Tibial nerve (tissue), 4 donors: ENCODE measurements around the gene KRT6C. TPM values are rescaled to one million over a fixed set of nuclear protein-coding genes. Genes with fewer than 3 reads are reported as not detected.
"Not testable (repeated sequence)": the region's sequence is repeated elsewhere in the genome, so short reads cannot be mapped to it uniquely, and the experiment has no call there.

Experiments used
- DNase-seq, 2 donors: peaks; one replicate each; pipeline ENCODE4 v3.0.0-alpha.2; 2019; ENCODE audit warnings: low spot score in 2 of 2
- H3K27ac ChIP-seq, 4 donors: fragments of 200-600 bp; sonication (generic) in 3 of 4; one replicate each; pipeline ENCODE4 v1.5.1; 2017 to 2019; ENCODE audit warnings: mild to moderate bottlenecking in 1 of 4
- H3K27me3 ChIP-seq, 2 donors: fragments of 200-600 bp; sonication (generic) in 1 of 2; one replicate each; pipeline versions ENCODE4 v1.5.1 to v1.6.0; 2017 to 2019
- H3K36me3 ChIP-seq, 3 donors: fragments of 200-600 bp; sonication (generic); one replicate each; pipeline ENCODE4 v1.5.1; 2018 to 2019
- H3K4me1 ChIP-seq, 4 donors: fragments of 200-600 bp; sonication (generic) in 3 of 4; one replicate each; pipeline ENCODE4 v1.5.1; 2017 to 2019
- H3K4me3 ChIP-seq, 4 donors: fragments of 200-600 bp; sonication (generic) in 3 of 4; one replicate each; pipeline ENCODE4 v1.5.1; 2017 to 2019; ENCODE audit warnings: mild to moderate bottlenecking in 1 of 4, moderate library complexity in 1 of 4
- H3K9me3 ChIP-seq, 4 donors: fragments of 200-600 bp; sonication (generic) in 3 of 4; one replicate each; pipeline ENCODE4 v1.5.1; 2017 to 2019
- EP300 ChIP-seq, 2 donors: sonication (generic); formaldehyde crosslinking; IDR thresholded peaks; one replicate each; pipeline ENCODE4 v1.6.1; 2017; ENCODE audit warnings: antibody characterized with exemption in 2 of 2, mild to moderate bottlenecking in 1 of 2
- POLR2A ChIP-seq, 2 donors: fragments of 450-650 bp; IDR thresholded peaks; one replicate each; pipeline ENCODE4 v1.6.1; 2017; ENCODE audit warnings: antibody characterized with exemption in 2 of 2, mild to moderate bottlenecking in 2 of 2, moderate library complexity in 2 of 2
- WGBS, 2 donors: methylation state at CpG; one replicate each; pipeline ENCODE4 v1.1.5; 2018; 5-methylcytosine and 5-hydroxymethylcytosine counted together
- total RNA-seq, 4 donors: library from RNA; depleted of rRNA; stranded (reverse); fragments of >200 nt; gene quantifications; one replicate each; pipeline ENCODE4 v1.1.0, GENCODE V29; 2016
- TF ChIP-seq, protein P1 (sequence below), 5 experiments: fragments of 200-600 bp in 3 of 5; fragments of 450-650 bp in 2 of 5; sonication (generic) in 3 of 5; IDR thresholded peaks; one replicate each; pipeline ENCODE4 v1.5.1; 2016 to 2019; ENCODE audit warnings: antibody characterized with exemption in 5 of 5, mild to moderate bottlenecking in 3 of 5, moderate library complexity in 2 of 5

Gene KRT6C
- total RNA-seq, 4 donors from 2014 or later: not detected

DNA sequence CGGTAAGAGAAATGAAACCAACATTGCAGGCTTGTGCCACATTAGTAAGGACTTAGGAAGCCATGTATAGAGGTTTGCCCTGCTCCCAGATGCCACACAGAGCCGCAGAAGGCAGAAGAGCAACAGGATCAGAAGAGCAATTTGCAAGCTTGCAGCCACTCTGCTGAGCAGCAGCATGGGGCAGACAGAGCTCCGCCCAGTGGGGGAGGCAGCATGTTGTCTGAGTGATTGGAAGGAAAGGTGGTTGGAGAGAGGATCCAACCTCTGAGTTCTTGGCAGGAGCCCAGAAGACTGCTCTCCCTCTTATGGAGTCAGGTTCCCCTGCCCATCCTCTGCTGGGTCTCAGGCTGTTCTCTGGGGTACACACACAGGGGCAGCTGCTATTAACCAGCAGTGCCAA, 21.8 kb upstream of the KRT6C start:
- TF ChIP-seq EP300 (IDR thresholded peaks at IDR 0.05) (no peak), POLR2A (IDR thresholded peaks at IDR 0.05) (no peak)
- TF ChIP-seq, protein P1, sequence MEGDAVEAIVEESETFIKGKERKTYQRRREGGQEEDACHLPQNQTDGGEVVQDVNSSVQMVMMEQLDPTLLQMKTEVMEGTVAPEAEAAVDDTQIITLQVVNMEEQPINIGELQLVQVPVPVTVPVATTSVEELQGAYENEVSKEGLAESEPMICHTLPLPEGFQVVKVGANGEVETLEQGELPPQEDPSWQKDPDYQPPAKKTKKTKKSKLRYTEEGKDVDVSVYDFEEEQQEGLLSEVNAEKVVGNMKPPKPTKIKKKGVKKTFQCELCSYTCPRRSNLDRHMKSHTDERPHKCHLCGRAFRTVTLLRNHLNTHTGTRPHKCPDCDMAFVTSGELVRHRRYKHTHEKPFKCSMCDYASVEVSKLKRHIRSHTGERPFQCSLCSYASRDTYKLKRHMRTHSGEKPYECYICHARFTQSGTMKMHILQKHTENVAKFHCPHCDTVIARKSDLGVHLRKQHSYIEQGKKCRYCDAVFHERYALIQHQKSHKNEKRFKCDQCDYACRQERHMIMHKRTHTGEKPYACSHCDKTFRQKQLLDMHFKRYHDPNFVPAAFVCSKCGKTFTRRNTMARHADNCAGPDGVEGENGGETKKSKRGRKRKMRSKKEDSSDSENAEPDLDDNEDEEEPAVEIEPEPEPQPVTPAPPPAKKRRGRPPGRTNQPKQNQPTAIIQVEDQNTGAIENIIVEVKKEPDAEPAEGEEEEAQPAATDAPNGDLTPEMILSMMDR (IDR thresholded peaks at IDR 0.05): no peak
- H3K9me3 ChIP-seq: no peaks in the 10 kb centered on the region
- peaks cover 0 to 36% (median 6%) of the 10 kb centered on the region in 4 donors for H3K4me1 ChIP-seq
- DNase-seq: no peak
- H3K27me3 ChIP-seq: no peaks in the 10 kb centered on the region
- H3K27ac ChIP-seq: peak overlapping the region in 3 of 4 donors; percentile 19 to 85 (median 80)
- H3K4me3 ChIP-seq: no peak overlapping the region
- WGBS, 2 donors: 36 to 47% methylated on average over 3 of the region's 3 CpGs
- H3K36me3 ChIP-seq: no peaks in the 10 kb centered on the region

DNA sequence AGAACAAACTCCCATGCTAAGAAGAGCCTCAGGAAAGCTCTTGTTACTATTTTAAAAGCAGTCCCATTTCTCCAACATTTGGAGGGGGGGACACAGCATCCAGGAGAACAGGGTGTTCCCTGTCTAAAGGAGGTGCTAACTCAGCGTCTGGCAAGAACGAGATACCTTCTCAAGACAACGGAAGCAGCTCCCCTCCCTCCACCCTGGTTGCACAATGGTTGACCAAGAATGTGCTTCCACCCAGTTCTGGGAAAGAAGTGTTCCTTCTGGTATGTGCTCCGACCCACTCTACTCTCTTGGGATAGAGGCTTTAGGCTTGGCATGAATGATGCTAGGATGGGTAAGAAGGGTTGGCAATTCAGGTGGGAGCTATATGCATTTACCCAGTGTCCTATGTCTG, 20.9 kb upstream of the KRT6C start:
- Histone ChIP-seq H3K27me3 (no peaks in the 10 kb centered on the region), H3K36me3 (no peaks in the 10 kb centered on the region), H3K4me1 (peaks cover 0 to 36% (median 6%) of the 10 kb centered on the region in 4 donors), H3K27ac (peak overlapping the region in 2 of 4 donors; percentile 56 to 85), H3K4me3 (no peak overlapping the region), H3K9me3 (no peaks in the 10 kb centered on the region)
- WGBS, 2 donors: 29 to 51% methylated on average over 4 of the region's 4 CpGs
- DNase-seq: peak in 1 of 2 donors; percentile 66
- TF ChIP-seq EP300 (IDR thresholded peaks at IDR 0.05) (peak; percentile 85 to 93), POLR2A (IDR thresholded peaks at IDR 0.05) (no peak)

DNA sequence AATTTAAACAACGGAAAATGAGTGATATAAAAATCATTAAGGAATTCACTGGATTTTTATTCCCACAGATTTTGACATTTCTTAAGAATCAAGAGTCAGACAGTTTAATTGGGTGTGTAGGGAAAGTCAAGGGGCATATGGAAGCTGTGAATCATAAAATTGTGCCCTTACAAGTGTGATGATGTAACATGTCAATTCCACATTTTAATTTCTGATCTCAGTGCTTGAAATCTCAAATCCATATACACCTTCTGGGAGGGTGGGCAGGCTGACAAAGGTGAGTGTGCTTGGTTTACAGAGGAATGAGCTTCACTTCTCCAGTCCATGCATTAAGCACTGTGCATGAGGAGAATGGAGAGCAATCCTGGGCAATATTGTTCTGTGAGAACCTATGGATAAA, 20.5 kb upstream of the KRT6C start:
- Histone ChIP-seq H3K9me3 (no peaks in the 10 kb centered on the region), H3K36me3 (no peaks in the 10 kb centered on the region), H3K27me3 (no peaks in the 10 kb centered on the region), H3K27ac (peak overlapping the region in 3 of 4 donors; percentile 15 to 76 (median 56)), H3K4me3 (no peak overlapping the region), H3K4me1 (peaks cover 0 to 36% (median 6%) of the 10 kb centered on the region in 4 donors)
- TF ChIP-seq EP300 (IDR thresholded peaks at IDR 0.05) (no peak), POLR2A (IDR thresholded peaks at IDR 0.05) (no peak)
- TF ChIP-seq, protein P1 (IDR thresholded peaks at IDR 0.05): no peak
- DNase-seq: no peak
- 82 to 83% methylated on average over 1 of the region's 1 CpG for WGBS, 2 donors

DNA sequence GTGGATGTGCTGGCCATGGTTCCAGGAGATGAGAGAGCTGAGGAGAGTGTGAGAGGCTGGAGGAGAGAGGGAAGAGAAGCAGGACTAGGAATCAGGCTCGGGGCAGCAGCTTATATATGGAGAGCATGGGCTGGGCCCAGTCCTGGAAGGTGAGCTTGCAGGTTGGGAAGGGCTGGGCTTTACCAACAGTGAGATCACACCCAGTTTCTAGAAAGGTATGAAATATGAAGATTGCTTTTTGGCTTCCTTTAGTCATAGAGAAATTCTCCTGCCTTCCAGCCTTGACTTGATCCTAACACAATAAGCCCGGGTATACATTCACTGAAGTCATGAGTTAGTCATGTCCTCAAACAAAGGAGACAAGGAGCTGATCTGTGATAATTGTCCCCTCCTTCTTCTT, 19.6 kb upstream of the KRT6C start, which contains the start of gene KRT6A:
Gene KRT6A, minus strand, starts transcription at position 86 of the 400 bp plus-strand sequence. Its CDS starts 69 bp downstream, at position 17.
- TF ChIP-seq POLR2A (IDR thresholded peaks at IDR 0.05): no peak
- H3K4me3 ChIP-seq: no peak within 1 kb of the TSS
- peaks cover 0 to 36% (median 6%) of the 10 kb centered on the region in 4 donors for H3K4me1 ChIP-seq
- DNase-seq: no peak
- H3K9me3 ChIP-seq: no peaks in the 10 kb centered on the region
- H3K36me3 ChIP-seq: no peaks in the 10 kb centered on the region
- WGBS, 2 donors: 82 to 93% methylated on average over 2 of the region's 2 CpGs
- peak within 1 kb of the TSS in 3 of 4 donors; percentile 15 to 76 (median 56) for H3K27ac ChIP-seq
- H3K27me3 ChIP-seq: no peaks in the 10 kb centered on the region

DNA sequence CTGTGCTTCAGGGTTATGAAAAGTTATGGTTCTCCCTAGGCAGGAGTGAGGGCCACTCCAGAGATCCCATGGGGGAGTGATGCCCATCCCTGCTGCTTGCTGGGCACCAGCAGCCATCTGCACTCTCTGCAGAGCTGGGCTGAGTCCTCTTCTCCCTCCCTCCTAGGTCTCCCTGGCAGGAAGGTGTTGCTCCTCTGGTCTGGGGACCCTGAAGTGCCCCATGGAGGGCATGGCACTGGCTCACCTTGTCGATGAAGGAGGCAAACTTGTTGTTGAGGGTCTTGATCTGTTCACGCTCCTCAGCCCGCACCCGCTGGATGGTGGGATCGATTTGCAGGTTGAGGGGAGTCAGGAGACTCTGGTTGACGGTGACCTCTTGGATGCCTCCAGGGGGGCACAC, 18.8 kb upstream of the KRT6C start:
- H3K27me3 ChIP-seq, H3K27ac ChIP-seq, H3K36me3 ChIP-seq, H3K4me3 ChIP-seq, DNase-seq, H3K9me3 ChIP-seq: not testable (repeated sequence)
- H3K4me1 ChIP-seq: peaks cover 0 to 36% (median 6%) of the 10 kb centered on the region in 4 donors
- 88% methylated on average over 5 of the region's 6 CpGs; no CpG with 5 or more reads in 1 of the 2 donors for WGBS, 2 donors

DNA sequence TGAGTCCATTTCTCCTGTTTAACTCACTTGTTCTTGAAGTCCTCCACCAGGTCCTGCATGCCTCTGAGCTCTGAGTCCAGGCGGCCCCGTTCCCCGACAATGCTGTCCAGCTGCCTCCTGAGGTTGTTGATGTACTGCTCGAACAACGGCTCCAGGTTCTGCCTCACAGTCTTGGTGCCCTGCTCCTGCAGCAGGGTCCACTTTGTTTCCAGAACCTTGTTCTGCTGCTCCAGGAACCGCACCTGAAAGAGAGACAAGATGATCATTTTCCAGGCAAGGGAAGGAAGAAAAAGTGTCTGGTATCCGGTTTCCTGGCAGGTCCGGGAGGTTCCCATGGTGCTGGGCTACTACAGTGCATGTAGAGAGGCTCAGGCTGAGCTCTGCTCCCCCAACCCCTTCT, 17.9 kb upstream of the KRT6C start:
- H3K36me3 ChIP-seq, H3K27me3 ChIP-seq, H3K9me3 ChIP-seq, H3K27ac ChIP-seq, DNase-seq, H3K4me3 ChIP-seq: not testable (repeated sequence)
- WGBS, 2 donors: 79 to 83% methylated on average over 8 of the region's 8 CpGs
- peaks cover 0 to 33% (median 6%) of the 10 kb centered on the region in 4 donors for H3K4me1 ChIP-seq

DNA sequence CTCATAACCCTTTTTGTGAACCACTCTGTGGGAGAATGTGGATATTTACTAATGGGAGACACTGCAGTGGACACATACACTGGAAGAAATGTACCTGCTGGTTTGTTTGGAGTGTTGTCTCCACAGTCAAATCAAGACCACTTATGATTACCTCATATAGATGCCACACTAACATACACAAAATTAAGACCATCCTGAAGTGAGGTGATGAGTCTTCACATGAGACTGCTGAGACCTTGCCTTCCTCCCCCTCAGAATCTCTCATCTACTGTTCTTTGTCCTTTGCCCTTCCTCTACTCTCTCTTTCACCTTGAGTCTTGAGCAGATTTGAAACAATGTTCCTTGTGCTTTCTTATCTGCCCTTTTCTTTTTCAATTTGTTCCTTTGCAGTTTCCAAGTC, 15.1 kb upstream of the KRT6C start:
- no peak overlapping the region for H3K4me3 ChIP-seq
- DNase-seq: no peak
- no peaks in the 10 kb centered on the region for H3K36me3 ChIP-seq
- peaks cover 0 to 7% (median 0%) of the 10 kb centered on the region in 4 donors for H3K4me1 ChIP-seq
- no peaks in the 10 kb centered on the region for H3K27me3 ChIP-seq
- peaks cover 0 to 3% (median 0%) of the 10 kb centered on the region in 4 donors for H3K9me3 ChIP-seq
- no peak overlapping the region for H3K27ac ChIP-seq
- TF ChIP-seq EP300 (IDR thresholded peaks at IDR 0.05) (no peak), POLR2A (IDR thresholded peaks at IDR 0.05) (no peak)
- TF ChIP-seq, protein P1 (IDR thresholded peaks at IDR 0.05): no peak

DNA sequence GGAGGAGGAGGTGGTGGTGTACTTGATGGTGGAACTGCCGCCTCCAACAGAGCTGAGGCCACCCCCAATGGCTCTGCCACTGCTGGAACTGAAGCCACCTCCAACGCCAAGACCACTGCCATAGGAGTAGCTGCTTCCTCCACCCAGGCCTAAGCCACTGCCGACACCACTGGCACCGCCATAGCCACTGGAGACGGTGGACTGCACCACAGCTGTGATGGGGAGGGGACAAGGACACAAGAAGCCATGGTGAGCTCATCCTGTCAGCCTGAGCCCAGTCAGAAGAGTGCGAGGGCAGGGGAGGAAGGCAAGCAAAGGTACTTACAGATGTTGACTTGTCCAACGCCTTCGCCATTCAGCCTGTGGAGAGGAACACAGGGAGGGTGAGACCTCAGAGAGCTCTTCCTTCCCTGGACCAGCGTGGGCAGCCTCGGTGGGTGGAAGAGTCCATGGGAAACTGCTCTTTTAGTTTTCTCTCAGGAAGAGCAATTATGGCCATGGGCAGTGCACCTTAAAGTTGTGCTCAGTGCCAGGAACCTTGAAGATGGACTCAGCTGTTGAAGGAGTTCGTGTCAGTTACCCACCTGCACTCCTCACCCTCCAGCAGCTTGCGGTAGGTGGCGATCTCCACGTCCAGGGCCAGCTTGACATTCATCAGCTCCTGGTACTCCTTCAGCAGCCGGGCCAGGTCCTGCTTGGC, 14.3 kb upstream of the KRT6C start:
- not testable (repeated sequence) for H3K36me3 ChIP-seq, H3K4me3 ChIP-seq, H3K4me1 ChIP-seq, H3K27ac ChIP-seq, DNase-seq, H3K27me3 ChIP-seq, H3K9me3 ChIP-seq
- WGBS, 2 donors: 94 to 95% methylated on average over 11 of the region's 15 CpGs
